AG04450 (cell line): ENCODE results near the gene TRIM25. TPM values are rescaled to one million over a fixed set of nuclear protein-coding genes. Genes with fewer than 3 reads are reported as not detected.

Experiments used
- CTCF ChIA-PET: fragments of 300-600, 350-600 bp; formaldehyde crosslinking; extraction: SDS; loops from one replicate; lab custom pipeline; 2022; ENCODE audit warnings: antibody characterized with exemption, inconsistent platforms; lab: Charles Lee
- POLR2A ChIA-PET: fragments of 350-600 bp; formaldehyde crosslinking; extraction: SDS; loops from one replicate; lab custom pipeline; 2021; ENCODE audit warnings: antibody characterized with exemption, inconsistent platforms; lab: Yijun Ruan, JAX
- DNase-seq: peaks from one replicate; pipeline ENCODE4 v3.0.0-alpha.2; 2011; ENCODE audit warnings: low read depth, low spot score
- H3K27ac ChIP-seq: one replicate; pipeline ENCODE4 v1.5.1; 2012; ENCODE audit warnings: low read depth, low read length, control low read depth
- H3K27me3 ChIP-seq: one replicate; pipeline ENCODE4 v1.6.0; 2012; ENCODE audit warnings: low read length; ENCODE audit not compliant: control insufficient read depth, insufficient read depth
- H3K4me3 ChIP-seq: 2 replicates; pipeline ENCODE4 v1.5.1; 2011; ENCODE audit warnings: mild to moderate bottlenecking, low read depth, low read length, control low read depth
- H3K9me3 ChIP-seq: 2 replicates; pipeline ENCODE4 v1.5.1; 2012; ENCODE audit warnings: low read length; ENCODE audit not compliant: control insufficient read depth, insufficient read depth
- polyA plus RNA-seq: library from polyadenylated mRNA; depleted of rRNA; stranded (reverse); fragments of >200 nt; gene quantifications from 2 replicates; pipeline ENCODE4 v1.2.3, GENCODE V29; 2011
- TF ChIP-seq, protein P1 (sequence below): IDR thresholded peaks from 2 replicates; pipeline ENCODE4 v1.5.1; 2011; ENCODE audit warnings: low read depth, low read length, control low read depth, inconsistent platforms

The TRIM25 gene
- polyA plus RNA-seq, 1 experiment = 58.2 TPM

DNA sequence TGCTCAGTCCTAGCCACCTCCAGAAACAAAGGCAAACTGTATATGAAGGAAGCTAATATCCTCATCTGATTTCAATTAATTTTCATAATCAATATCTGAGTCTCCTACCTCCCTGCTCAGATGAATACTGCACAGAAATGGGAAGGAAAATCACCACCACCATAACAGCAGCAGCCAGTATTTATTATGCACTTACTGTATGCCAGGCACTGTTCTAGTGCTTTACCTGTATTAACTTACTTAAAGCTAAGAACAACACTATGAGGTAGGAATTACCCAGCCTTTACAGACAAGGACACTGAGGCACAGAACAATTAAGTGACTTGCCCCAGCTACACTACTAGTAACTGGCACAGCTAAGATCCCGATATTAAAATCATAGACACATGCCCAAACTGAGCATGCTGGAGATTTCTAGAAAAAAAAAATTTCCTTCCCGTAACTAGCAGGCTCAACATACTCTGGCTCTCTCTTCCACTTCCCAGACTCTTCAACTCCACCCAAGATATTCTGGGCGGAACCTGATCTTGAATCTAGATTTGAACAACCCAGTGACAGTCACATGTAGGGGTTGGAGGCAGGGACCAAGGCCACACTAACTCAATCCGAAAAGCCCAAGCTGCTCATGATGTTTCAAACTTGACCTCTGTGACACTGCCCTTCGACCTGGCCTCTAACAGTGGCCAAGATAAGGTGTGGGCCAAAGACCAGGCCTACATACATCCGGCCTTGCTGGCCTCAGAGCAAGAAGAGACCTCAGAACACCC lies 3.9 kb downstream of the TRIM25 start:
- no peak for DNase-seq
- CTCF ChIA-PET = interaction anchor here (0.6 kb wide), 1 partner anchor 155 kb away, joined by 4 read pairs; no protein-coding TSS in a partner anchor
- Histone ChIP-seq H3K4me3 (no peak overlapping the region), H3K27me3 (no peaks in the 10 kb centered on the region), H3K27ac (no peak overlapping the region), H3K9me3 (no peaks in the 10 kb centered on the region; the same call in 1 of the 2 replicates)
- TF ChIP-seq, protein P1, sequence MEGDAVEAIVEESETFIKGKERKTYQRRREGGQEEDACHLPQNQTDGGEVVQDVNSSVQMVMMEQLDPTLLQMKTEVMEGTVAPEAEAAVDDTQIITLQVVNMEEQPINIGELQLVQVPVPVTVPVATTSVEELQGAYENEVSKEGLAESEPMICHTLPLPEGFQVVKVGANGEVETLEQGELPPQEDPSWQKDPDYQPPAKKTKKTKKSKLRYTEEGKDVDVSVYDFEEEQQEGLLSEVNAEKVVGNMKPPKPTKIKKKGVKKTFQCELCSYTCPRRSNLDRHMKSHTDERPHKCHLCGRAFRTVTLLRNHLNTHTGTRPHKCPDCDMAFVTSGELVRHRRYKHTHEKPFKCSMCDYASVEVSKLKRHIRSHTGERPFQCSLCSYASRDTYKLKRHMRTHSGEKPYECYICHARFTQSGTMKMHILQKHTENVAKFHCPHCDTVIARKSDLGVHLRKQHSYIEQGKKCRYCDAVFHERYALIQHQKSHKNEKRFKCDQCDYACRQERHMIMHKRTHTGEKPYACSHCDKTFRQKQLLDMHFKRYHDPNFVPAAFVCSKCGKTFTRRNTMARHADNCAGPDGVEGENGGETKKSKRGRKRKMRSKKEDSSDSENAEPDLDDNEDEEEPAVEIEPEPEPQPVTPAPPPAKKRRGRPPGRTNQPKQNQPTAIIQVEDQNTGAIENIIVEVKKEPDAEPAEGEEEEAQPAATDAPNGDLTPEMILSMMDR = no peak
- POLR2A ChIA-PET = interaction anchor here (0.7 kb wide), 2 partner anchors 14 to 39 kb away, joined by 3 read pairs; no protein-coding TSS in a partner anchor

DNA sequence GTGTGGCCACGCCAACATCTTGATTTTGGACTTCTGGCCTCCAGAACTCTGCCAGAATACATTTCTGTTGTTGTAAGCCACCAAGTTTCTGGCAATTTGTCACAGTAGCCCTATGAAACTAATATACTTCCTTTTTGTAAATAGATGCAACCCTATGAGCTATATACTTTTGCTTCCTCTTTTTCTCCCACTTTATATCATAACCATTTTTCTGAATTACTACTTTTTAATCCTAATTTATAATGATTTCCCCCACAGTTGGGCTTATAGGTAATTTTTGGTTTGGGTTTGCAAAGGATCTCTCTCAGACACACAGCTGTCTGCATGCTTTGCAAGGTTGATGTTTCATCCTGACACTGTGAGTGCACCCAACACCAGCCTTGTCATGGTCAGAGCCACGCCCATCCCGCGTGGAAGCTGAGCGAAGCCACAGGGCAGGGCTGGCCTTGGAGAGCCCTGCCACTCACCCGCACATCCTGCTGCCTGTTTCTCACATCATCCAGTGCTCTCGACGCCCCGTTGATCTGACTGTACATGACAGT lies 5.8 kb downstream of the TRIM25 start:
- Histone ChIP-seq H3K9me3 (no peaks in the 10 kb centered on the region; the same call in 1 of the 2 replicates), H3K27ac (no peak overlapping the region), H3K4me3 (no peak overlapping the region), H3K27me3 (no peaks in the 10 kb centered on the region)
- CTCF ChIA-PET = no interaction called here
- no peak for DNase-seq
- TF ChIP-seq, protein P1 = no peak
- POLR2A ChIA-PET = no interaction called here

DNA sequence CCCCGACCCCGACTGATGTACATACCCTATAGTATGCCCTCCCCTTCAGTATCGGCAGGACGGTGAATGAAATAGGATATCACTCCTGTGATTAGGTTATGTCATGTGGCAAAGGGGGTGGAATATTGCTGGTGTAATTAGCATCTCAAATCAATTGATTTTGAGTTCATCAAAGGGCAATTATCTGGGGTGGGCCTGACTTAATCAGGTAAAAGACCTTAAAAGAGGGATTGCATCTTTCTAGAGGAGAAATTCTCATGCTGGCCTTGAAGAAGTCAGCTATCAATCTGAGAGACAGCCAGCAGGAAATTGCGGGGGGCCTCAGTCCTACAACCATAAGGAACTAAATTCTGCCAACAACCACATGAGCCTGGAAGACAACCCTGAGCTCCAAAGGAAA lies 10.3 kb downstream of the TRIM25 start:
- ChIA-PET CTCF (interaction anchor here (0.8 to 1.7 kb wide), 2 partner anchors 11 to 84 kb away, joined by 4 to 8 read pairs; no protein-coding TSS in a partner anchor), POLR2A (no interaction called here)

DNA sequence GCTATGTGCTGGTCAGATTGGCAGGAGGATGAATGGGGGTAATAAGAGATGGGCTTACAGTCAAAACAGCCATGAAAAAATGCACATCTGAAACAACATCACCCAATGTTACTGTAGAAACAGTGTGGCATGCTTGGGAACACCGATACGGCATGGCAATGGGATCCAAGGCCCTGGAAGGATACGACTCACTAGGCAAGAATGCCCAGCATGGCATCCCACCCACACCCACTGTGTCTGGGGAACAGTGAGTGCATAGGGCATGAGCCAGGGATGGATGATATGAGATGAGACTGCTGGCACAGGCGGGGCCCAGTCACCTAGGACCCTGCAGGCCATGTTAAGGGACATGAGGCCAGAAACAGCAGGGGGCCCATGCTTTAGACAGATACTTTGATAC lies 11.5 kb downstream of the TRIM25 start:
- H3K4me3 ChIP-seq = no peak overlapping the region
- no peak for DNase-seq
- no peaks in the 10 kb centered on the region; the same call in 1 of the 2 replicates for H3K9me3 ChIP-seq
- H3K27me3 ChIP-seq = no peaks in the 10 kb centered on the region
- TF ChIP-seq, protein P1 = no peak
- CTCF ChIA-PET = no interaction called here
- POLR2A ChIA-PET = no interaction called here
- no peak overlapping the region for H3K27ac ChIP-seq

More for the DNA sequence above, 10.3 kb downstream of the TRIM25 start:
- Histone ChIP-seq H3K9me3 (no peaks in the 10 kb centered on the region; the same call in 1 of the 2 replicates), H3K27ac (no peak overlapping the region), H3K27me3 (no peaks in the 10 kb centered on the region), H3K4me3 (no peak overlapping the region)
- TF ChIP-seq, protein P1 = no peak
- DNase-seq = no peak

DNA sequence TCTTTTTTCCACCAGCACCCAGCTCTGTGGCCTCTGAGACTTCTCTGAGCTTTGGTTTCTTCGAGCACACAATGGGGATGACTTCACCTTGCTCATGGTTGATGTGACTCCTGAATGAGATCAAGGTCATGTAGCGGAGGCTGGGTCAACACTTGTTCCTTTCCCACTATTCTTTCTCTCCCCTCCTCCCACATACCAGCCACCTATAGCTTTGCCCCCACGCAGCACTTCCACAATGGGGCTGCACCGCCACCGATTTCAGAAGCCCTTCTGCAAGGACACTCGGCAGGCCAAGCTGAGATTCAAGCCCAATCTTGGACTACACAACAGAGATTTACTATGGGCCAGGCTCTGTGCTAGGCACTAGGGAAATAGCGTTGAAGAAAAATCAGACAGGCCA lies 14.4 kb downstream of the TRIM25 start:
- Histone ChIP-seq H3K4me3 (no peak overlapping the region), H3K9me3 (no peaks in the 10 kb centered on the region; the same call in 1 of the 2 replicates), H3K27me3 (no peaks in the 10 kb centered on the region), H3K27ac (no peak overlapping the region)
- ChIA-PET CTCF (no interaction called here), POLR2A (no interaction called here)
- DNase-seq = no peak
- TF ChIP-seq, protein P1 = no peak
